ENCODE data around the gene ZNF385B.

DNA sequence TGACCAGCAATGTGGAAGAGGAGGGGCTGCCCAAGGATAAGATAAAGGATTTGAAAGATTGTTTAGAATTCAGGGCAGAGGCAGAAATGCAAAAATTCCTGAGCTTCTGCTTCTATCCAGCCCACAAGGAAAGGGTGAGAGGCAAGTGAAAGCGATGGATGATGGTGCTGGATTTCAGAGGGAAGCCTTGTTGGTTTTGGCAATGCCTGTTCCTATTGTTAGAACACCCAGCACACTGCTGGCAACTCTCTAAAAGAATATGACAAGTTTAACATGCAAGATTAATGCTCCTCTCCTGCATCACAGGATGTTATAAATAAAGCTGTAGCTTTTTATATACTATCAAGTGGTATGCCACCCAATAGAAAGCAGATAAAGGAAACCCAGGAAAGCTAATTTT lies 92.6 kb downstream of the ZNF385B start:
- TF ChIP-seq TAF1 (IDR thresholded peaks at IDR 0.05; ENCODE audit: low read depth) = no peak
- TF ChIP-seq, protein P1, sequence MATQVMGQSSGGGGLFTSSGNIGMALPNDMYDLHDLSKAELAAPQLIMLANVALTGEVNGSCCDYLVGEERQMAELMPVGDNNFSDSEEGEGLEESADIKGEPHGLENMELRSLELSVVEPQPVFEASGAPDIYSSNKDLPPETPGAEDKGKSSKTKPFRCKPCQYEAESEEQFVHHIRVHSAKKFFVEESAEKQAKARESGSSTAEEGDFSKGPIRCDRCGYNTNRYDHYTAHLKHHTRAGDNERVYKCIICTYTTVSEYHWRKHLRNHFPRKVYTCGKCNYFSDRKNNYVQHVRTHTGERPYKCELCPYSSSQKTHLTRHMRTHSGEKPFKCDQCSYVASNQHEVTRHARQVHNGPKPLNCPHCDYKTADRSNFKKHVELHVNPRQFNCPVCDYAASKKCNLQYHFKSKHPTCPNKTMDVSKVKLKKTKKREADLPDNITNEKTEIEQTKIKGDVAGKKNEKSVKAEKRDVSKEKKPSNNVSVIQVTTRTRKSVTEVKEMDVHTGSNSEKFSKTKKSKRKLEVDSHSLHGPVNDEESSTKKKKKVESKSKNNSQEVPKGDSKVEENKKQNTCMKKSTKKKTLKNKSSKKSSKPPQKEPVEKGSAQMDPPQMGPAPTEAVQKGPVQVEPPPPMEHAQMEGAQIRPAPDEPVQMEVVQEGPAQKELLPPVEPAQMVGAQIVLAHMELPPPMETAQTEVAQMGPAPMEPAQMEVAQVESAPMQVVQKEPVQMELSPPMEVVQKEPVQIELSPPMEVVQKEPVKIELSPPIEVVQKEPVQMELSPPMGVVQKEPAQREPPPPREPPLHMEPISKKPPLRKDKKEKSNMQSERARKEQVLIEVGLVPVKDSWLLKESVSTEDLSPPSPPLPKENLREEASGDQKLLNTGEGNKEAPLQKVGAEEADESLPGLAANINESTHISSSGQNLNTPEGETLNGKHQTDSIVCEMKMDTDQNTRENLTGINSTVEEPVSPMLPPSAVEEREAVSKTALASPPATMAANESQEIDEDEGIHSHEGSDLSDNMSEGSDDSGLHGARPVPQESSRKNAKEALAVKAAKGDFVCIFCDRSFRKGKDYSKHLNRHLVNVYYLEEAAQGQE (IDR thresholded peaks at IDR 0.05; ENCODE audit: low read depth) = no peak
- TF ChIP-seq, protein P2, sequence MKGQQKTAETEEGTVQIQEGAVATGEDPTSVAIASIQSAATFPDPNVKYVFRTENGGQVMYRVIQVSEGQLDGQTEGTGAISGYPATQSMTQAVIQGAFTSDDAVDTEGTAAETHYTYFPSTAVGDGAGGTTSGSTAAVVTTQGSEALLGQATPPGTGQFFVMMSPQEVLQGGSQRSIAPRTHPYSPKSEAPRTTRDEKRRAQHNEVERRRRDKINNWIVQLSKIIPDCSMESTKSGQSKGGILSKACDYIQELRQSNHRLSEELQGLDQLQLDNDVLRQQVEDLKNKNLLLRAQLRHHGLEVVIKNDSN (IDR thresholded peaks at IDR 0.05) = no peak

Measured in Ishikawa (cell line).